RWPE2 (cell line): ENCODE measurements around the gene C16orf86.
A peak's percentile ranks its signal among the peaks of the same experiment; 100 is the strongest.

Source experiments
- ATAC-seq: fragments of 200-7000 bp; cut with Tn5 transposase; 3 replicates; pipeline ENCODE4 v1.9.1; 2021; ENCODE audit warnings: low read depth
- DNase-seq: peaks from one replicate; pipeline ENCODE4 v3.0.0-alpha.2; 2020; ENCODE audit warnings: low spot score
- H3K27ac ChIP-seq: fragments of 450-650 bp; 2 replicates; pipeline ENCODE4 v1.5.1; 2017; ENCODE audit warnings: mild to moderate bottlenecking; ENCODE audit not compliant: poor library complexity, severe bottlenecking
- H3K27me3 ChIP-seq: fragments of 250-450 bp; sonication (Bioruptor Pico); 2 replicates; pipeline ENCODE4 v1.5.1; 2021; ENCODE audit warnings: mild to moderate bottlenecking, moderate library complexity; ENCODE audit not compliant: insufficient read depth, poor library complexity, severe bottlenecking
- H3K36me3 ChIP-seq: fragments of 250-450 bp; sonication (Bioruptor Pico); 2 replicates; pipeline ENCODE4 v1.5.1; 2020; ENCODE audit warnings: low read depth, mild to moderate bottlenecking, moderate library complexity
- H3K4me1 ChIP-seq: fragments of 250-450 bp; sonication (Bioruptor Pico); 2 replicates; pipeline ENCODE4 v1.5.1; 2021; ENCODE audit warnings: mild to moderate bottlenecking, moderate library complexity; ENCODE audit not compliant: insufficient read depth, poor library complexity, severe bottlenecking
- H3K4me3 ChIP-seq: fragments of 250-450 bp; sonication (Bioruptor Pico); 2 replicates; pipeline ENCODE4 v1.5.1; 2021; ENCODE audit warnings: mild to moderate bottlenecking, moderate library complexity; ENCODE audit not compliant: severe bottlenecking
- H3K9me3 ChIP-seq: fragments of 250-450 bp; sonication (Bioruptor Pico); 2 replicates; pipeline ENCODE4 v1.5.1; 2021; ENCODE audit warnings: mild to moderate bottlenecking, moderate library complexity; ENCODE audit not compliant: severe bottlenecking
- CTCF ChIP-seq: fragments of 450-650 bp; IDR thresholded peaks from one replicate; pipeline ENCODE4 v1.5.1; 2017; ENCODE audit warnings: mild to moderate bottlenecking, moderate library complexity; ENCODE audit not compliant: poor library complexity, severe bottlenecking

C16orf86 gene

GRCh38 chr16:67674851-67675578, 8.4 kb downstream of the C16orf86 start:
- H3K27ac ChIP-seq = no peak overlapping the region
- ATAC-seq = no peak
- no peak overlapping the region for H3K4me3 ChIP-seq
- no peak for TF ChIP-seq CTCF
- H3K4me1 ChIP-seq = peaks cover 5% of the 10 kb centered on the region
- no peak for DNase-seq
- no peaks in the 10 kb centered on the region; the same call in 1 of the 2 replicates for H3K36me3 ChIP-seq
- no peaks in the 10 kb centered on the region for H3K9me3 ChIP-seq
- H3K27me3 ChIP-seq = no peaks in the 10 kb centered on the region

- no peak overlapping the region for H3K27ac ChIP-seq
- ATAC-seq = no peak
- no peak overlapping the region for H3K4me3 ChIP-seq
These were observed 8.9 kb downstream of the C16orf86 start for GRCh38 chr16:67675579-67675935.

GRCh38 chr16:67675999-67676398, 9.4 kb downstream of the C16orf86 start:
- H3K27me3 ChIP-seq = no peaks in the 10 kb centered on the region
- peaks cover 3% of the 10 kb centered on the region; the same call in 1 of the 2 replicates for H3K36me3 ChIP-seq
- H3K4me1 ChIP-seq = peaks cover 5% of the 10 kb centered on the region
- no peak for DNase-seq
- no peak for ATAC-seq
- no peaks in the 10 kb centered on the region for H3K9me3 ChIP-seq
- no peak for TF ChIP-seq CTCF
- H3K27ac ChIP-seq = no peak overlapping the region
- H3K4me3 ChIP-seq = no peak overlapping the region

More at GRCh38 chr16:67675579-67675935, 8.9 kb downstream of the C16orf86 start:
- TF ChIP-seq CTCF = no peak
- H3K36me3 ChIP-seq = no peaks in the 10 kb centered on the region; the same call in 1 of the 2 replicates
- DNase-seq = no peak
- H3K27me3 ChIP-seq = no peaks in the 10 kb centered on the region
- H3K9me3 ChIP-seq = no peaks in the 10 kb centered on the region
- H3K4me1 ChIP-seq = peaks cover 5% of the 10 kb centered on the region

- Histone ChIP-seq H3K4me3 (no peak overlapping the region), H3K36me3 (peaks cover 3% of the 10 kb centered on the region; the same call in 1 of the 2 replicates), H3K27ac (no peak overlapping the region), H3K4me1 (peaks cover 5% of the 10 kb centered on the region), H3K9me3 (no peaks in the 10 kb centered on the region), H3K27me3 (no peaks in the 10 kb centered on the region)
- TF ChIP-seq CTCF = no peak
- ATAC-seq (peak; percentile 15; the same call in 2 of the 3 replicates), DNase-seq (no peak)
These were observed 9.9 kb downstream of the C16orf86 start for GRCh38 chr16:67676516-67676915.

GRCh38 chr16:67676939-67677338, 10.3 kb downstream of the C16orf86 start:
- Histone ChIP-seq H3K9me3 (no peaks in the 10 kb centered on the region), H3K36me3 (peaks cover 3% of the 10 kb centered on the region; the same call in 1 of the 2 replicates), H3K27ac (no peak overlapping the region), H3K27me3 (no peaks in the 10 kb centered on the region), H3K4me1 (peaks cover 5% of the 10 kb centered on the region), H3K4me3 (no peak overlapping the region)
- no peak for DNase-seq
- no peak for ATAC-seq
- no peak for TF ChIP-seq CTCF
